GM21360 (cell line): ENCODE measurements around the gene ZFP2.

ENCODE experiments used
- ATAC-seq: cut with Tn5 transposase; IDR thresholded peaks from one replicate; pipeline ENCODE4 v1.9.1; 2021; ENCODE audit warnings: mild to moderate bottlenecking, moderate library complexity; ENCODE audit not compliant: unreplicated experiment

The ZFP2 gene

DNA sequence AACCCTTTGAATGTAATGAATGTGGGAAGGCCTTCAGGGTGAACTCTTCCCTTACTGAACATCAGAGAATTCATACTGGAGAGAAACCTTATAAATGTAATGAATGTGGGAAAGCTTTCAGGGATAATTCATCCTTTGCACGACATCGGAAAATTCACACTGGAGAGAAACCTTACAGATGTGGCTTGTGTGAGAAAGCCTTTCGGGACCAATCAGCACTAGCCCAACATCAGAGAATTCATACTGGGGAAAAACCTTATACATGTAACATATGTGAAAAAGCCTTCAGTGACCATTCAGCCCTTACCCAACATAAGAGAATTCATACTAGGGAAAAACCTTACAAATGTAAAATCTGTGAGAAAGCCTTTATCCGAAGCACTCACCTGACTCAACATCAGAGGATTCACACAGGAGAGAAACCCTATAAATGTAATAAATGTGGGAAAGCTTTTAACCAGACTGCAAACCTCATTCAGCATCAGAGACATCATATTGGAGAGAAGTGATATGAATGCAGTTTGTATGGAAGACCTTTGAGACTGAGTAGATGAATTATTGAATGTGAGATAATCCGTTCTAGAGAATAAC lies 69.8 kb downstream of the ZFP2 start:
- no peak for ATAC-seq

DNA sequence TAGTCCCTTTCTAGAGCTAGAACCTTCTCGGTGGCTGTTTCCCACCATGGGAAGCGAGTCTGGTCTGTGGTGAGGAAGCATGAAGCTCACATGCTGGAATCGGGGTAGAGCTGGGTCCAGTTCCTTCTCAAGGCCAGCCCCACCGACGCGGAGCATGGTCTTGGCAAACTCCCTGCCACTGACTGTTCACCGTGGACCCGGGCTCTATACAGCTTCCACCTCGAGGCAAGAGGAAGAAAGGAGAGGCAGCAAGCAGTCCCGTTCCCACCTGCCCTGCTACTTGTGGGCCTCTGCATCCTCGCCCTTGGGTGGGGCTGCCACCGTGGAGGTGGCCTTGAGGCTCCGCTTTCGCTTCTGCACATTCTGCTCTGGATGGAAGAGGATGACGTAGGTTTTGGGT lies 85.7 kb downstream of the ZFP2 start:
- ATAC-seq: no peak
